CD8-positive, alpha-beta memory T cell (primary cell): ENCODE measurements around the gene UBASH3B. TPM values are rescaled to one million over a fixed set of nuclear protein-coding genes. Genes with fewer than 3 reads are reported as not detected.

Experiments used
- CTCF ChIA-PET: fragments of 350-600 bp; sonication (Branson Sonifier 250); formaldehyde crosslinking; loops from one replicate; lab custom pipeline; 2021; ENCODE audit warnings: antibody characterized with exemption; lab: Charles Lee
- POLR2A ChIA-PET: fragments of 350-600 bp; sonication (Branson Sonifier 250); formaldehyde crosslinking; loops from one replicate; lab custom pipeline; 2021; ENCODE audit warnings: antibody characterized with exemption; lab: Charles Lee
- DNase-seq, 5 donors: peaks; one replicate each; pipeline versions ENCODE4 v3.0.0 to v3.0.0-alpha.2; 2020 to 2022; ENCODE audit warnings: mixed read lengths in 1 of 5
- H3K27ac ChIP-seq: one replicate; pipeline ENCODE4 v1.7.0; 2013; ENCODE audit warnings: low read depth, mild to moderate bottlenecking, low read length, moderate library complexity
- H3K27me3 ChIP-seq: 2 replicates; pipeline ENCODE4 v1.7.0; 2013; ENCODE audit warnings: low read length, mild to moderate bottlenecking; ENCODE audit not compliant: insufficient read depth, poor library complexity, severe bottlenecking
- H3K36me3 ChIP-seq: 2 replicates; pipeline ENCODE4 v1.7.0; 2013; ENCODE audit warnings: mild to moderate bottlenecking, low read length, moderate library complexity; ENCODE audit not compliant: insufficient read depth
- H3K4me1 ChIP-seq: 2 replicates; pipeline ENCODE4 v1.7.0; 2013; ENCODE audit warnings: mild to moderate bottlenecking, low read length, moderate library complexity; ENCODE audit not compliant: insufficient read depth
- H3K4me3 ChIP-seq: 2 replicates; pipeline ENCODE4 v1.7.0; 2013; ENCODE audit warnings: mild to moderate bottlenecking, low read length
- H3K9me3 ChIP-seq: 2 replicates; pipeline ENCODE4 v1.7.0; 2013; ENCODE audit warnings: mild to moderate bottlenecking, low read length
- H3K27ac Mint-ChIP-seq, 8 donors: one replicate each; pipeline ENCODE4 v1.8.0; 2020 to 2021; ENCODE audit warnings: mixed read lengths in 8 of 8, mild to moderate bottlenecking in 6 of 8, inconsistent platforms in 3 of 8, moderate library complexity in 3 of 8
- H3K27me3 Mint-ChIP-seq, 2 donors: one replicate each; pipeline ENCODE4 v1.8.0; 2020 to 2021; ENCODE audit warnings: mixed read lengths in 2 of 2, mild to moderate bottlenecking in 1 of 2, moderate library complexity in 1 of 2
- H3K36me3 Mint-ChIP-seq, 3 donors: one replicate each; pipeline ENCODE4 v1.8.0; 2020 to 2021; ENCODE audit warnings: mixed read lengths in 3 of 3, inconsistent platforms in 1 of 3, mild to moderate bottlenecking in 1 of 3
- H3K4me1 Mint-ChIP-seq, 3 donors: one replicate each; pipeline ENCODE4 v1.8.0; 2020 to 2021; ENCODE audit warnings: mixed read lengths in 3 of 3, inconsistent platforms in 1 of 3, mild to moderate bottlenecking in 1 of 3
- H3K4me3 Mint-ChIP-seq, 7 donors: one replicate each; pipeline ENCODE4 v1.8.0; 2020 to 2021; ENCODE audit warnings: mixed read lengths in 7 of 7, mild to moderate bottlenecking in 6 of 7, moderate library complexity in 4 of 7, inconsistent platforms in 2 of 7
- H3K9me3 Mint-ChIP-seq, 5 donors: one replicate each; pipeline ENCODE4 v1.8.0; 2020 to 2022; ENCODE audit warnings: mixed read lengths in 5 of 5, mild to moderate bottlenecking in 3 of 5, moderate library complexity in 2 of 5, inconsistent platforms in 1 of 5
- polyA plus RNA-seq: library from polyadenylated mRNA; unstranded; fragments of 300-500 nt; fragmentation: Illumina TruSeq; gene quantifications from one replicate; pipeline ENCODE4 v1.2.3, GENCODE V29; 2021
- total RNA-seq, 2 experiments: library from RNA; stranded (reverse); gene quantifications; one replicate each; pipeline ENCODE4 v1.2.3, GENCODE V29; 2021

UBASH3B gene
- total and polyA plus RNA-seq, 3 experiments from 2014 or later: 12.0 to 36.4 (median 34.6) TPM

DNA sequence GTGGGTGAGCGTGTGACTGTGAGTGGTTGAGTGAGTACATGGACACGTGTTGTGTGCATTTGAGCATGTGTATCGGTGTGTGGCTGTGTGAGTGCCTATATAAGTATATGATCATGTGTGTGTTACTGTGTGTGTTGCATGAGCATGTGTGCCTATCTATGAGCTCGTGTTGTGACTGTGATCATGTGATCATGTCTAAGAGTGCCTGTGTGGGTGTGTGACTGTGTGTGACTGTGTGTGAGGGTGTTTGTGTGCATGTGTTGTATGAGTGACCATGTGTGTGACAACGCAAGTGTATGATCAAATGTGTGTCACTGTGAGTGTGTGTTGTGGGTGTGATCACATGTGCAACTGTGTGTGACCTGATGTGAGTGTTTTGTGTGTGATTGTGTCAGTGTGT is 88.8 kb downstream of the UBASH3B start:
- Histone ChIP-seq H3K36me3 (no peaks in the 10 kb centered on the region), H3K27me3 (no peaks in the 10 kb centered on the region), H3K27ac (peak overlapping the region; percentile 26), H3K4me1 (peaks cover 74% of the 10 kb centered on the region), H3K9me3 (no peaks in the 10 kb centered on the region), H3K4me3 (peak overlapping the region; percentile 36)
- Mint-ChIP-seq H3K27ac (no peak overlapping the region), H3K9me3 (no peaks in the 10 kb centered on the region), H3K4me3 (no peak overlapping the region), H3K27me3 (no peaks in the 10 kb centered on the region), H3K4me1 (peaks cover 9 to 27% (median 20%) of the 10 kb centered on the region in 3 donors), H3K36me3 (no peaks in the 10 kb centered on the region)
- no peak for DNase-seq
- ChIA-PET CTCF (interaction anchor here (0.6 to 6.0 kb wide), 9 partner anchors 8 to 115 kb away, joined by 3 to 59 read pairs (median 9); no protein-coding TSS in a partner anchor), POLR2A (interaction anchor here (1.0 to 2.2 kb wide), 4 partner anchors 10 to 88 kb away, joined by 3 to 7 read pairs (median 6); no protein-coding TSS in a partner anchor)

DNA sequence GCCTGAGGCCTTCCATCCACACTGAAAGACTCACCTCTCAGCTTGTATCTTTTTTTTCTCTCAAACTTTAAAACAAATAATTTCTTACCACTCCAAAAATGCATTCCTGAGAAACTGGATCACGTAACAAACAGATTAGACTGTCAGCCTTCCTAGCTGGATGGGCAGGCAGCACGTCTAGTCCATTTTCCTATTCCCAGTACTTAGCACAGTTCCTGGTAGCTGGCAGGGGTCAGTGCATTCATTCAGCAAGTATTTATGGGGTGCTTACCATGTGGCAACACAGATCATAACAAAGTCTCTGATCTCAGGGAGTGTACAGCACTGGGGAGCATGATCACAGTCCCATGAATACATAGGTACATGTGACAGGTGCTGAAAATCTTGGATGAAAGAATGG is 89.6 kb downstream of the UBASH3B start:
- no peak overlapping the region for H3K27ac Mint-ChIP-seq
- CTCF ChIA-PET: interaction anchor here (1.2 to 6.0 kb wide), 11 partner anchors 9 to 117 kb away, joined by 3 to 59 read pairs (median 5); partner anchors contain the start of gene UBASH3B

DNA sequence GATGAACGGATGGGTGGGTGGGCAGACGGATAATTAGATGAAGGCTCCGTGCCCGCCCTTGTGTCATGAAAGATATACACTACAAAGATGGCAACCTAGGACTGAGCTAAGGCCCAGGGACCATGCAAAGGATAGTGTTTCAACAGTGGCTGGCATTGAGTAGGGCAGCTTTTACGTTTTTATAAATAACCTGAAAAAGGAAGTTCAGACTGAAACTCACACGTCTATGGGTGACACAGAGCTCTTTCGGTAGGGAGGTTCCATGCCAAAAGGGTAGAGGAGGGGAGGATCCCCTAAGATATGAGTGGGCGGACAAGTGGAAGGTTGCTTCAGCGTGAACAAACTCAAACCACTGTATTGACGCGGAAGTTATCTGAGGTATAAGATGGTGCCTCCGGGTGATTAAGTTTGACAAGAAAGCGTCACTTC is 90.5 kb downstream of the UBASH3B start:
- Mint-ChIP-seq H3K4me1 (peaks cover 15 to 29% (median 18%) of the 10 kb centered on the region in 3 donors), H3K27me3 (no peaks in the 10 kb centered on the region), H3K36me3 (no peaks in the 10 kb centered on the region), H3K4me3 (peak overlapping the region in 6 of 7 donors; percentile 15 to 84 (median 60)), H3K9me3 (no peaks in the 10 kb centered on the region), H3K27ac (peak overlapping the region in 1 of 8 donors; percentile 99)
- Histone ChIP-seq H3K27me3 (no peaks in the 10 kb centered on the region), H3K36me3 (no peaks in the 10 kb centered on the region), H3K27ac (no peak overlapping the region), H3K4me1 (peaks cover 86% of the 10 kb centered on the region), H3K4me3 (no peak overlapping the region), H3K9me3 (no peaks in the 10 kb centered on the region)
- DNase-seq: peak; percentile 15 to 74 (median 71)
- ChIA-PET CTCF (interaction anchor here (0.7 to 6.0 kb wide), 12 partner anchors 10 to 118 kb away, joined by 3 to 59 read pairs (median 4); partner anchors contain the start of gene UBASH3B), POLR2A (interaction anchor here (0.5 to 1.5 kb wide), 13 partner anchors 9 to 523 kb away, joined by 3 to 9 read pairs (median 3); partner anchors contain the start of genes HSPA8 and UBASH3B)

More for the DNA sequence above, 89.6 kb downstream of the UBASH3B start:
- H3K9me3 Mint-ChIP-seq: no peaks in the 10 kb centered on the region
- Histone ChIP-seq H3K36me3 (no peaks in the 10 kb centered on the region), H3K9me3 (no peaks in the 10 kb centered on the region), H3K27me3 (no peaks in the 10 kb centered on the region), H3K4me1 (peaks cover 78% of the 10 kb centered on the region), H3K27ac (no peak overlapping the region), H3K4me3 (no peak overlapping the region)
- POLR2A ChIA-PET: interaction anchor here (1.0 to 1.6 kb wide), 4 partner anchors 10 to 89 kb away, joined by 3 to 9 read pairs (median 6); no protein-coding TSS in a partner anchor
- H3K36me3 Mint-ChIP-seq: no peaks in the 10 kb centered on the region
- peak overlapping the region in 3 of 7 donors; percentile 18 to 45 (median 22) for H3K4me3 Mint-ChIP-seq
- H3K27me3 Mint-ChIP-seq: no peaks in the 10 kb centered on the region
- H3K4me1 Mint-ChIP-seq: peaks cover 12 to 27% (median 16%) of the 10 kb centered on the region in 3 donors
- DNase-seq: no peak

DNA sequence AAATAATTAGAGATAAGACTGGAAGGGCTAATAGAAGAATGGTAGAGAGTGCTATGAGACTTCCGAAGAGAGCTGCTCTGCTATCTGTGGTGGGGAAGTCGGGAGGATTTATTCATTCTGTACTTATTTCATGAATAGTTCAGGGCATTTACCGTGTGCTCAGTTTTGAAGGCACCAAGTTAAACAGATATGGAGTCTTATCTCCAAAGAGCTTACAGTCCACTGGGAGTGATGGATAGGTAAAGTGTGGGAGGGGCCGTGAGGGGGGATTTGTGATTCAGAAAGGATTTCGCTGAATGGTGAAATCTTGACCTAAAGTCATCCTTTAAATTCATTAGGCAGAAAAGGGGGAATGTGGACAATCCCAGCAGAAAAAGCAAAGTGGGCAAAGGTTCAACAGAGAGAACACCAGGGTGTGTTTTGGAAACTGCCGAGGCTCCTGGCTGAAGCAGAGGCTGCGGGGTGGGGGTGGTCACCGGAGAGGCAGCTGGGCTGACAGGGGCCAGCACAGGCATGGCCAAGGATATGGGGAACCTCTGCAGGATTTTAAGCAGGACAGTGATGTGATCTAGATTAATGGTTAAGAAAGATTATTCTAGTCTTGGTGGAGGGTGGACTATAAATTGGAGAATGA is 91.2 kb downstream of the UBASH3B start:
- Mint-ChIP-seq H3K4me3 (peak overlapping the region in 6 of 7 donors; percentile 15 to 63 (median 56)), H3K27me3 (no peaks in the 10 kb centered on the region), H3K27ac (peak overlapping the region in 1 of 8 donors; percentile 99), H3K4me1 (peaks cover 14 to 33% (median 23%) of the 10 kb centered on the region in 3 donors), H3K9me3 (no peaks in the 10 kb centered on the region), H3K36me3 (no peaks in the 10 kb centered on the region)
- H3K9me3 ChIP-seq: no peaks in the 10 kb centered on the region
- DNase-seq: no peak
- peaks cover 86% of the 10 kb centered on the region for H3K4me1 ChIP-seq
- ChIA-PET CTCF (interaction anchor here (0.7 to 6.0 kb wide), 12 partner anchors 9 to 119 kb away, joined by 3 to 59 read pairs (median 7); partner anchors contain the start of gene UBASH3B), POLR2A (interaction anchor here (0.9 to 1.5 kb wide), 8 partner anchors 9 to 91 kb away, joined by 3 to 9 read pairs (median 4); partner anchors contain the start of gene UBASH3B)
- H3K27me3 ChIP-seq: no peaks in the 10 kb centered on the region
- no peak overlapping the region for H3K27ac ChIP-seq
- no peak overlapping the region for H3K4me3 ChIP-seq
- no peaks in the 10 kb centered on the region for H3K36me3 ChIP-seq

DNA sequence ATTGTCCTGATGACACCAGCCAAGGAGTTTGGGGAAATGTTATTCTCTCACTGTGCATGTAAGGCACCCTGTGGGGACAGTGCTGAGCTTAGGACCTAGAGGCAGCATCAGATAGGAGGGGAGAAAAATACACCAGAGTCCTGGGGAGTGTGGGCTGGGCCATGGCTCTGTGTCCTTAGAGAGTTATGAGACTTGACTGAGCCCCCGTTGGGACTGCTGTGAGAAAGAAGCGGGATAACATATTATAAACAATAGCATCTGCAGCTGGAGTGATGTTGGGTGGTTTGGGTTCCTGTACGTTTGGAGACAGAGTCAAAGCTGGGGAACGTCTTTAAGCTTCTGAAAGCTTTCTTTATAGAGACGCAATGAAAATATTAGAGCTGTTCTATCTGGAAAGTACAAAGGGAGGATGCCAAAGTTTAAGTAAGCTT is 91.8 kb downstream of the UBASH3B start:
- Histone ChIP-seq H3K27me3 (no peaks in the 10 kb centered on the region), H3K36me3 (no peaks in the 10 kb centered on the region), H3K4me1 (peaks cover 80% of the 10 kb centered on the region), H3K27ac (no peak overlapping the region), H3K4me3 (no peak overlapping the region), H3K9me3 (no peaks in the 10 kb centered on the region)
- no peak overlapping the region for H3K4me3 Mint-ChIP-seq
- ChIA-PET POLR2A (interaction anchor here (2.2 kb wide), 1 partner anchor 91 kb away, joined by 7 read pairs; the partner anchor contains the start of gene UBASH3B), CTCF (interaction anchor here (0.9 to 6.0 kb wide), 7 partner anchors 8 to 119 kb away, joined by 3 to 59 read pairs (median 13); partner anchors contain the start of gene UBASH3B)
- no peaks in the 10 kb centered on the region for H3K27me3 Mint-ChIP-seq
- peak overlapping the region in 4 of 8 donors; percentile 20 to 99 (median 60) for H3K27ac Mint-ChIP-seq
- peaks cover 12 to 31% (median 18%) of the 10 kb centered on the region in 3 donors for H3K4me1 Mint-ChIP-seq
- DNase-seq: no peak
- no peaks in the 10 kb centered on the region for H3K9me3 Mint-ChIP-seq
- no peaks in the 10 kb centered on the region for H3K36me3 Mint-ChIP-seq

DNA sequence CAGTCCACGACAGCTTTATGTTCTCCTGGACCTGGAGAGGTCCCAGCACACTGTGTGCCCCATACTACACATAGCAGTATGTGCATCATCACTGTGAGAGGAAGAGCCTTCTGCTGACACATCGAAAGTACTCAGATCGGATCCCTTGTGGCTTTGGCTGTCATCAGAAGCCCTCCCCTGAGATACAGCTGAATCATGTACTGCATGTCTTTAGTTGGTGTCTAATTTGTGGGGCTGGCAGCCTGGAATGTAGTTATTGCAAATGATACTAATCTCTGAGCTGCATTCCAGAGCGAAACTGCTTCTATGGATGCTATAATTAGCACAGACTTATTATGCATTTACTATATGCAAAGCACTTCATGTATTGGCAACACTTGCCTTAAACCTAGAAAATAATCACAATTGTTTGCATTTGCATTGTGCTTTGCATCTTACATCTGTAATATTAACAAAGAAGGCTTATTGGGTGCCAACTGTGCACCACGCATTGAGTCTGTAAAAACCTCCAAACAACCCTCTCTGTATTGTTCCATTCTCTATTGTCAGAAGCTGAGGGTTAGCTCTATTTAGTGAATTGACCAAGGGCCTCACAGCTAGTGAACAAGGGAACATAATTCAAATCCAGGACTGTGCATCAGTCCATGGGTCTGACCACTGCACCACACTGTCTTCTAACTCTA is 93.6 kb downstream of the UBASH3B start:
- H3K27ac ChIP-seq: no peak overlapping the region
- DNase-seq: peak in 1 of 5 donors; percentile 66
- no peaks in the 10 kb centered on the region for H3K36me3 ChIP-seq
- ChIA-PET CTCF (interaction anchor here (0.7 to 3.1 kb wide), 6 partner anchors 9 to 121 kb away, joined by 3 to 15 read pairs (median 3); partner anchors contain the start of gene UBASH3B), POLR2A (interaction anchor here (0.9 to 2.2 kb wide), 2 partner anchors 73 to 93 kb away, joined by 3 to 7 read pairs; partner anchors contain the start of gene UBASH3B)
- H3K9me3 ChIP-seq: no peaks in the 10 kb centered on the region
- Mint-ChIP-seq H3K9me3 (no peaks in the 10 kb centered on the region), H3K4me3 (peak overlapping the region in 4 of 7 donors; percentile 35 to 58 (median 44)), H3K36me3 (no peaks in the 10 kb centered on the region), H3K4me1 (peaks cover 18 to 32% (median 25%) of the 10 kb centered on the region in 3 donors), H3K27me3 (no peaks in the 10 kb centered on the region), H3K27ac (peak overlapping the region in 2 of 8 donors; percentile 15 to 55)
- peaks cover 67% of the 10 kb centered on the region for H3K4me1 ChIP-seq
- no peaks in the 10 kb centered on the region for H3K27me3 ChIP-seq
- H3K4me3 ChIP-seq: no peak overlapping the region

DNA sequence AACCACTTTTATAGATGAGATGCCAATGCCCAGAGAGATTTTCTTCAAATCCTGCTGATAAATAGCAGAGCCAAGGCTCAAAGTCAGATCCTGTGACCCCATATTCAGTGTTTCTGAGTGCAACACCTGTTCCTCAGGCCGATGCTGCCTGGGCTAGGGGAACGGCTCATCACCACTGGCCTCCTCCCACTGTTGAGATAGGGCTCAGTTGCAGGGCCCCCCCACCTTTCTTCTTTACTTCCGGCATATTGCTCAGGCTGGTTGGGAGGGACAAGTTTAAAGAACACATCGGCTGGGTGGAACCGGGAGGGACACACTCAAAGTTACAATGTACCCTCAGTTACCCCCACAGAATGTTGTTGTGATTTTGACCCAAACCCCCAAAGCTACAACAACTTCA is 94.5 kb downstream of the UBASH3B start:
- Mint-ChIP-seq H3K36me3 (no peaks in the 10 kb centered on the region), H3K4me1 (peaks cover 27 to 41% (median 34%) of the 10 kb centered on the region in 3 donors), H3K4me3 (peak overlapping the region in 3 of 7 donors; percentile 6 to 23 (median 12)), H3K9me3 (no peaks in the 10 kb centered on the region), H3K27me3 (no peaks in the 10 kb centered on the region), H3K27ac (peak overlapping the region in 1 of 8 donors; percentile 26)
- Histone ChIP-seq H3K9me3 (no peaks in the 10 kb centered on the region), H3K4me1 (peaks cover 66% of the 10 kb centered on the region), H3K27ac (no peak overlapping the region), H3K27me3 (no peaks in the 10 kb centered on the region), H3K4me3 (no peak overlapping the region), H3K36me3 (no peaks in the 10 kb centered on the region)
- peak in 1 of 5 donors; percentile 40 for DNase-seq
- CTCF ChIA-PET: interaction anchor here (1.1 to 11.7 kb wide), 3 partner anchors 94 to 121 kb away, joined by 4 to 199 read pairs (median 15); partner anchors contain the start of gene UBASH3B
- POLR2A ChIA-PET: interaction anchor here (0.9 kb wide), 1 partner anchor 74 kb away, joined by 3 read pairs; no protein-coding TSS in a partner anchor
